Measurements from ENCODE around the gene TTR.

The TTR gene

GRCh38 chr18:31617031-31617717 is 25.5 kb downstream of the TTR start:
- no peak for DNase-seq

GRCh38 chr18:31618801-31619200 is 27.1 kb downstream of the TTR start:
- DNase-seq: no peak

GRCh38 chr18:31619291-31619690 is 27.6 kb downstream of the TTR start:
- no peak for DNase-seq

GRCh38 chr18:31624892-31625640 is 33.4 kb downstream of the TTR start:
- DNase-seq: no peak

- DNase-seq: no peak
These were observed 34.7 kb downstream of the TTR start for GRCh38 chr18:31626409-31626808.

GRCh38 chr18:31630549-31630948 is 38.9 kb downstream of the TTR start:
- DNase-seq: no peak

- no peak for DNase-seq
These were observed 39.8 kb downstream of the TTR start for GRCh38 chr18:31631526-31631925.

GRCh38 chr18:31632356-31632755 is 40.7 kb downstream of the TTR start:
- DNase-seq: no peak

GRCh38 chr18:31633392-31634330 is 42.0 kb downstream of the TTR start:
- DNase-seq: no peak

- no peak for DNase-seq
These were observed 42.6 kb downstream of the TTR start for GRCh38 chr18:31634331-31634713.

- no peak for DNase-seq
These were observed 44.7 kb downstream of the TTR start for GRCh38 chr18:31636387-31636786.

- no peak for DNase-seq
These were observed 45.8 kb downstream of the TTR start for GRCh38 chr18:31637445-31637844.

GRCh38 chr18:31643003-31643402 is 51.3 kb downstream of the TTR start:
- no peak for DNase-seq

GRCh38 chr18:31645411-31645810 is 53.7 kb downstream of the TTR start:
- no peak for DNase-seq

- DNase-seq: no peak
These were observed 54.9 kb downstream of the TTR start for GRCh38 chr18:31646332-31647126.

- DNase-seq: no peak
These were observed 55.6 kb downstream of the TTR start for GRCh38 chr18:31647127-31647753.

All from NCI-H2081 treated with DMSO at 0.1 percent for 48 hours (cell line).